Glomerular visceral epithelial cell (primary cell): Measurements from ENCODE around the gene USP12.
"Not testable (repeated sequence)": the region's sequence is repeated elsewhere in the genome, so short reads cannot be mapped to it uniquely, and the experiment has no call there.

Experiments
- DNase-seq: peaks from one replicate; pipeline ENCODE4 v3.0.0-alpha.2; 2016; ENCODE audit errors: extremely low spot score

The USP12 gene

DNA sequence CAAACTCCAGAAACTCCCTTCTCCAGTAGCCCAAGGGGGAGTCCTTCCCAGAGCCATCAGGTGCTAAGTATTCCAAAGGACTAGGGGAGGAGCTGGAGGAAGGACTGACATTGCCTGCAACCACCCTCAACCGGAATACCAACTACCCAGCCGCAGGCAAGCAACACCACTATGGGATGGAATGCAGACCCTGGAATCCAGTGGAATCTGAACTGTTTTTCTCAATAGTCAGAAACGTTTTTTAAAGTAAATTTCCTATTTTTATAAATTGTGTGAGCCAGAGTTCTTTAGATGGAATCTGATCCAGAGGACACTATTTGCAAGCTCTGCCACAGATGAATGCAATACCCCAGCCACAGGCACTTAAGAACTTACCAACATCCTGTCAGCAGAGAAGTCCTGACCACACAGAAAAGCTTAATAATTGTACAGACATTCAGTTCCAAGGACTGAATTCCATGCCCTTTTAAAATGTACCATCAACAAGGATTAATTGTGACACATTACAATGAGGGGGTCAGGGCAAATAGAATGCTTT is 92.1 kb downstream of the USP12 start:
- peak; percentile 87 for DNase-seq

DNA sequence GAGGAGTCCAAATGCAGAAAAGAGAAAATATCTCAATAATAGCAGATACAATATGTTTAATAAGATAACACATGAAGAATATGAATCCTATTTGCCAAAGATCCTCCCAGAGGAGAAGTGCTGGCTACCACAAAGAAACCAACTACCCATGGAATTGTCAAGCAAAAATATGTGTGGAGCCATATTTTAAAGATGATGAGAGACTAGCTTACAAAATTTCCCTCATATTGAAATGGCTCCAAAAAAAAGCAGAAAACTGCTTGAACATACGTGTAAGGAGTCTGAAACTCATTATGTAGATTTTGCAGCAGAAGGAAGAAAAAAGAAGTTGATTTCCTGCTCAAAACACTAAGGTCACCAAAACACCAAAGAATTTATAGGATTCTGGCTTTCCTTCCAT is 94.2 kb downstream of the USP12 start:
- no peak for DNase-seq

DNA sequence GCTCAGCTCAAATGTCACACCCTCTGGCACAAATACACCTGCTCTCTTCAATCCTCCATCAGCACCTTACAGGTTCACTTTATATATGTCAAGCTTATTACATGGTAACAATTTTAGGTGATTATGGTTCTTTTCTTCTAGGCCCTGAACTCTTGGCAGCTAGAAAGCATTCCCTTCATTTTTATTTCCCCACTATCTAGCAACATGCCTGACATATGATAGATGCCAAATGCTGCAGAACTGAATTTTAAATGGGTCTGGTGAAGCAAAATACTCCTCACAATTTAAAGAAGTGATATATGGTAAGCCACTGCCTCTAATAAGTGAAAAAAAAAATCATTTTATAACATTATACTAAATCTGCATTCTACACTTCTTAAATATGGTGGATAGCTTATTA is 95.2 kb downstream of the USP12 start:
- DNase-seq: no peak

DNA sequence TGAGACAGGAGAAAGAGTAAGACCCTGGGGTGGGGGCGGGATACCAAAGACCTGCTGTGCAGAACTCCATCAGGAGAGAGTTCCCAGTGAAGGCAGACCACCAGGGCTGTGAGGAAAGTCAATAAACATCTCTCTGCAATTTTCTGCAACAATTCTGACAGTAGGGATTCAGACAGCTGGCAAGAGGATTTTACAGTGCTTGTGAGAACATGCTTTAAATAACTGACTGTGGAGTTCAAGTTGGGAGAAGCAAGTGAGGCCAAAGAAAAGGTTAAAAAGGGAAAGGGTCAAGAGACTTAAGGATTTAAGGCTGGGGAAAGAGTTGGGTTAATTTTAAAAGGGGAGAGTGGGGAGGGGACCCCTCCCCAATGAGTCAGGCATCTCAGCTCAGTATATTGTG is 98.4 kb downstream of the USP12 start:
- no peak for DNase-seq

DNA sequence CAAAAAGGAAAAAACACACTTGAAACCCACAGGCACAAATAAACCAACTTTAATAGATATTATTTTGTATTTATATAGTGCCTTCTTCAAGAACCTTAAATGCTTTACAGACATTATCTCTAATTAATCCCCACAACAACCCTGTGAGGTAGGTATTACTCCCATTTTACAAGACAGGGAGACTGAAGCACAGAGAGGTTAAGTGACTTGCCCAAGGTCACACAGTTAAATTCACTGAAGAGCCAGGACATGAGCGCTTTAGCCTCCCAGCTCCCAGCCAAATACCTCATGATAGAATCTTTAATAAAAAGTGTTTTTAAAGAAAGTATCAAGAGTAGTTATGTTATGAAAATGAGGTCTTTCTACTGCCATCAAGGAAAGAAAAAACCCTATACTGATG is 105.5 kb downstream of the USP12 start:
- DNase-seq: not testable (repeated sequence)

DNA sequence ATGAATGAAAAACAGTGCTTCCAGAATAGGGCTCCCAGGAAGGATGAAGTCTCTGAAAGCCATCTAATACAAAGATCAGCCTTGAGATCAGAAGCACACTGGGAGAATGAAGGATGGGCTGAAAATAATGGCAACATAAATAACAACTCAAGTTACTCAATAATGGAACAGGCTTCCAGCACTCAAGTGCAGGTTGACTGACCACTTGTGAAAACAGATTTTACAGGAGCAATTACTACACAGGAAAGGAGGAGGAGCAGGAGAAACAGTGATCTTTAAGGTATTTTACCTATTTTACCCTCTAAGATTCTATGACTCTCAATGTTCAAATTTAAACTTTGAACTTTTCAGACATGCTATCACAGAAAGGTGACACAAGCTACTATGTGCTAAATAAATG is 106.0 kb downstream of the USP12 start:
- no peak for DNase-seq

DNA sequence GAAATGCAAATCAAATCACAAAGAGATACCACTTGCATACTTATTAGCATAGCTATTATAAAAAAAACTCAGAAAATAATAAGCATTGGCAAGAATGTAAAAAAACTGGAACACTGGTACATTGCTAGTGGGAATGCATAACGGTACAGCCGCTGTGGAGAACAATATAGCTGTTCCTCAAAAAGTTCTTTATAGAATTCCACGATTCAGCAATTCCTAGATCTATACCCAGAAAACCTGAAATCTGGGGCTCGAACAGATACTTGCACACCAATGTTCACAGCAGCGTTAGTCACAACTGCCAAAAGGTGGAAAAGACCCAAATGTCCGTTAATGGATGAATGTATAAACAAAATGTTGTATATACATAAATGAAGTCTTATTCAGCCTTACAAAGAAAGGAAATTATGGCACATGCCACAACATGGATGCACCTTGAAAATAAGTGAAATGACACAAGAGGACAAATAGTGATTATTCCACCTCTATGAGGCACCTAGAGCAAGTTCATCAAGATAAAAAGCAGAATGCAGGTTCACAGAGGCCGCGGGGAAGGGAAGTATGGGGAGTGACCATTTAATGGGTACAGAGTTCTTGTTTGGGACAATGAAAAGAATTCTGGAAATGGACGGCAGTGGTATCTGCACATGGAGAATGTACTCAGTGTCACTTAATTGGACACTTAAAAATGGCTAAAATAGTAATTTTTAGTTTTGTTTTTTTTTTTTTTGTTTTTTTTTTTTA is 107.2 kb downstream of the USP12 start:
- no peak for DNase-seq

DNA sequence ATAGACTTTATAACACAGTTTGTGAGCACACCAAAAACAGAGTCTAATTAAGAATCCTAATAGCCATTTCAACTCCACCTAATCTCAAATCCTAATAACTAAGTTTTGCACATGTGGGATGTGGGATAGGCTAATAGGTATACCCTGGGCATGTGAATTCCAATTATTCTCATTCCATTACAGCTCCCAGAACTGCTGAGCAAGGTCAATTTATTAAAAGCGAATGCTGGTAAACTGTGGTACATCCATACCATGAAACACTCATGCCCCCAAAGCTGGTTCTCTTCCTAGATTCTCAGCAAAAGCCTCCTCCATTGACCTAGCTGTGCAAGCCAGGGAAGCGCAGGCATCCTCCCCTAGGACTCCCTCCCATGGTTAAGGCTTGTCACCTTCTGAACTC is 113.8 kb downstream of the USP12 start:
- no peak for DNase-seq

DNA sequence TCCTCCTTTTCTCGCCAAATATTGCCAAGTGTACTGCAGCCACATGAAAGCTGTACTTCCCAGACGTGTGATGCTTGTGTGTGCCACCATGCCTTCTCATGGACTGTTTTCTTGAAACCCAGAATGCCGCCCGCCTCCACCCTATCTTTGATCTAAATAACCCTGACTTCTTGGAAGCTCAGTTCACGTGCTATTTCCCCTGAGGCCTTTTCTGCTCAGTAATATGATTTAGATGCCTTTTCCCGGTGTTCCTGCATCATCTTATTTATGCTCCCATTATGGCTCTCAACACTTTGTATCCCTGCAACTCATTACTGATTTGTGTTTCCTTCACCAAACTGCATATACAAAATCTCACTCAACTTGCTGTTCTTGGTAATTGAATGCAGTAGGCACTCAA is 116.1 kb downstream of the USP12 start:
- no peak for DNase-seq

DNA sequence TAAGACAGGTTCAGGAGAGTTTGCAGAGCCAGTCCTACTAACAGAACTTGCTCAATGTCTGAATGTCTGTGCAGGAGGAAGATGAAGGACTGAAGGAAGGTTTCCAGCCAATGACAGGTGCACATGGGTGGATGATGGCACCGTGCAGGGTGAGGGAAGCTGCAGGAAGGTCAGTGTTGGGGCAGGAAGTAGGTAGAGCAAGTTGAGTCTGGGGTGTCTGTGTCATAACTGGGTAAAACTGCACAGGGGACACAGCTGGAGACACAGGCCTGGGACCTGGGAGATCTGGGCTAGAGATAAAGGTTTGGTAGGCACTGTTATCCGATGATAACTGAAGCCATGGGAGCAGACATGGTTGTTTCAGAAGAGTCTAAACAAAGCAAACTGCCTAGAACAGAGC is 116.9 kb downstream of the USP12 start:
- DNase-seq: no peak

DNA sequence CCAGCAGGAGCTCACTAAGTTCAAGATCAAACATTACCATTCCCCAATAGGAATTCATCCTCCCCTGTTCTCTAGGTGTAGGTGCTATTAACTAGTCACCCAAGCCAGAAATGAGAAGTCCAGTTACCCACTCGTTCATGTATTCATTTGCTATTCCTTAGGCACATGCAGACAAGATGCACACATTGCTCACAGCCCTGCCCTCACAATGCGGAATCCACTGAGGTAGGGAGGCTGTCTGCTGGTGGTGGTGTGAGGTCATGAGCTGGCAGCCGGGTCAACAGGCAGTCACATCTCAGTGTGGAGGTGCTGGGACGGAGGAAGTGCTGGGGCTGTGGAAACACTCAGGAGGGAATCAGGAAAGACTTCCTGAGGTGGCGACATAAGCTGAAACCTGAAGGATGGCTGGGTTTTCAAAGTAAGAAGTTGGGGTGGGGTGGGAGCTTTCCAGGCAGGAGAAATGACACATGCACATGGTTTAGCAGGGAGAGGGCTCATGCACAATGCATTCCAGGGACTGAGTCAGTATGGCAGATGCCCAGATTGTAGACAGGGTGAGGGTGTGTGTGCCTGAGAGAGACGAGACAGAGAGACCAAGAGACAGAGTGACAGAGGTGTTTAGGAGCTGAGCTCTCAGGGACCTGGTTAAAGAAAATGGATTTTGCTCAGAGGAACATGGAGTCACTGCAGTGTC is 117.6 kb downstream of the USP12 start:
- peak; percentile 79 for DNase-seq

DNA sequence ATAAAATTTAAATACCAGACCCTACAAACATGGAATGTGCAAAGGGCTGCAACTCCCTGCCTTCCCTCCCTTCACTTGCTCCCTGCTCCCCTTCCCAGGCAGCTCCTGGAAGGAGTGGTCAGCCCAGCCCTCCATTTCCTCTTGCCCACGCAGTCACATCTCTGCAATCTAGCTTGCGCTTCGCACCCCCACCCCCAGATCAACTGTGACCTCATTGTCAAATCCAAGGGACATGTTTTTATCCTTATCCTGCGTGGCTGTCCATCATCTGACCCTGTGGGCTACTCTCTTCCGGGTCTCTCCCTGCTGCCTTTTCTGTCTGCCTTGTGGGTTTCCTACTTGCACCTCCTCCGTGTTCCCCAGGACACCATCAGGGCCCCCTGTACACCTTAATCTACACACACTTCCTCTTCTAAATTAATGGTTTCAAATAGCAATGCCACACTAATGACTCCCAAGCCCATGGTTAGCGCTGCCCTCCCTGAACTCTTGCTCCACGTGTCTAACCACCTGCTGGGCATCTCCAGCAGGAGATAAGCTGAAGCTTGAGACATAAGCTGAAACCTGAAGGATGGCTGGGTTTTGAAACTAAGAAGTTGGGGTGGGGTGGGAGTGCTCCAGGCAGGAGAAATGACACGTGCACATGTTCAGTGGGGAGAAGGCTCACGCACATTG is 118.3 kb downstream of the USP12 start:
- peak; percentile 8 for DNase-seq

DNA sequence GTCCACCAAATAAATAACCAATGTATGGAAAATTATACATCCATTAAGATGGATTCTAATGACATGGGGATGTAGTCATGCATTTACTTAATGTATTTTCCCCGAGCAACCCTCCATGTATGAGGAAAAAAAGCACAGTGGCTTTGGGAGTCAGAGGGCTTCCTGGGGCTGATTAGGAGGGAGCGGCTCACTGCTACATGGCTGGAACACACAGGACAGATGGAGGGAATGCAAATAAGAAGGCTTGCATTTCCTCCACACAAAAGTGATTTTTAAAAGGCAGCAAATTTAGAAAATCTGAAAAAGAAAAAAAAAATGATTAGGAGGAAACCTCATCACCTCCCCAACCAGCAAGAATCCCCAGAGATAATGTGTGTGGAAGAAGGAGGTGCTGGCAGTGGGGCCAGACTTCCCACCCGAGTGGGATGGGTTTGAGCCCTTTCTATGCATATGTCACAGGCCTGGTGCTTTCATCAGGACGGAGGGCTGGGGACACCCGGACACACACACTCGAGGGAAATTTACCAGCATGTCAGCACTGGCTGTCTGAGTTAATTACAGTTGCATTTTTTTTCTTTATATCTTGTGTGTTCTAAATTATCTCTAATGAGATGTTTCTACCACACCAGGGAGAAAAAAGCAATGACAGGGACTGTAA is 118.9 kb downstream of the USP12 start:
- no peak for DNase-seq

DNA sequence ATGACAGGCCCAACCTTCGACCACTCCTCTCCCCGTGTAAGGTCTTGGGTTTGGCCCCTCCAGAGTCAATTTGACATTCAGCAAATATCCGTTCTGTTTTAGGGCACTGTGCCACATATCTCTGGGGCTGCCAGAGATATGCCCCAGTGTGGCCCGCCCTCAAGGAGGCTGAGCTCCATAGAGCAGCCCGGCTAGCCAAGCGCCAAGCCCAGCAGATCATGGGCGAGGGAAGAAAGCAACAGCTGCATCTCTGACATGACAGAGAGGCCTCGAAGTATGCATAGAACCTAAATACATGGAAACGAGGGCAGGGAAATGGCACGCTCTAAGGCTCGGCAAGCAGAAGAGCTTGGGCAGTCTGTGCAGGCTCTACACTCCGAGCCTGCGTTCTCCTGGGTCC is 124.5 kb downstream of the USP12 start:
- no peak for DNase-seq

DNA sequence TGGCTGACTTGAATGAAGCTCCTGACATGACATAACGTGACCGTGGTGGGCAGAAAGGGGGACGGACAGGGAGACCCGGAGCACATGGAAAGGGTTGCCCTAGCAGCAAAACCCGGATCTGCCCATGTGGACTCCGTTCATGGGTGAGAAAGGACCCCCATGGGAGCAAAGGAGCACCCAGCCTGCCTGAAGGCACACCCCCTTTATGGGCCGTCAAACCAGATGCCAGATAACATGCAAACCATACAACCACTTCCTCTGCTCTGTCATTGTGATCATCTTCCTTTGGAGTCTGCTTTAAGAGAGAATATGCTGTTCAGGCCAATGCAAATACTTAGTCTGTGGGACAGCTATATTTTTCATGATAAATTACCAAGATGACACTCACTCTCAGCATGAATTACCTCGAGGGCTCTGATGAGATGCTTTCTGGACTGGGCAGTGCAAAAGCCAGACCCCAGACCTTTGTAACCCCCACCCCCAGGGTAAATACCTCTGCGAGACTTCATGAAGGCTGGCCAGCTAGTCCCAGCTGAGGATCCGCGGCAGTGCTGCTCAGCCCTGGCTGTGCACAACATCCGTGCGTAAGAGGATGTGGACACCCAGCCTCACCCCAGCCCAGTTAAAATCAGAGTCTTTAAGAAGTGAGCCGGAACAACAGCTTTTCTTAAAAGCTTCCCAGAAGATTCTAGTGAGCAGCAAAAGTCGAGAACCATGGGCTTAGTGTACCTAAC is 126.6 kb downstream of the USP12 start:
- DNase-seq: no peak

DNA sequence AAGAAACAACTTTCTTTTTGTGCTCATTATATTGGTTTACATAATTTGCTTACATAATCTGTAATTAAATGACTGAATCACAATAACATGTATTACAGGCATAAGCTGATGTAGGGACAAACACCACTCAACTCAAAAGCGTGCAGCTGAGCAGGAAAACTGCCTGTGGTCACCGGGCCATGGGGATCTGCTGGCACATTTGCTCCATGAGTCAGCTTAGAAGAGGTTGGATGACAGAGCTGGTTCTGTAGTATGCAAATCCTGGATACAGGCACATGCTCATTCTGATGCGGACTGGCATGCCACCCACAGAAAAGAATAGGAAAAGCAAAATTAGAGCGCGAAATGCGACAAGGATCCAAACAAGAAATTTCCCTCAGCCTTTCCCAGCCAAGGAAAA is 128.6 kb downstream of the USP12 start:
- peak; percentile 92 for DNase-seq

DNA sequence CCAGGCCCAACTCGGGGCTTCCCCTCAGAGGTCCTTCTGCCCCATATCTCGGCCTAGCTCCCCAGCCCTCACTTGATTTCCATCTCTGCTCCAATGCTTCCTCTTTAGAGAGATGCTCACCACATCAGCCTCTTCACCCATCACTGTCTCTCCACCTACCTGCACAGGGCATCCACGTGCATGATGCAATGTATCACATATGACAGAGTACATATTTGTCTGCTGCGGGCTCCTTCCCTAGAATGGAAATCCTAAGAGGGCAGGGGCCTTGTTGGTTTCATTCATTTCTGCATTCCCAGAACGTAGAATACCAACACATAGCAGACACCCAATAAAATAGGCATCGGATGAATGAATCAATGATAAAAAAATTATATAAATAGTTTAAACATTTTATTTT is 130.3 kb downstream of the USP12 start:
- DNase-seq: no peak

DNA sequence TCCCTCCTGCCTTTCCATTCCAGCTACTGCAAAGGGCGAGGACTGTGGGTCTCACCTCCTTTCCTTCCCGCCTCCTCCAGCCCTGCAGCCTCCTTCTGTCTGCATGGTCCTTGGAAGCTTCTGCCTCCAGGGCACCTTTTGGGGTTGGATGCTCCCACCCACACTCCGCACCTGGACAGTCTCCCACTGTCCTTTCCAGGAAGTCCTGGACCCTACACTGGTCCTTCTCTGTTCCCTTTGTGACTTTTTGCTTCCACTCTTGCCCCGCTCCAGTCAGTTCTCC is 130.8 kb downstream of the USP12 start:
- DNase-seq: no peak

DNA sequence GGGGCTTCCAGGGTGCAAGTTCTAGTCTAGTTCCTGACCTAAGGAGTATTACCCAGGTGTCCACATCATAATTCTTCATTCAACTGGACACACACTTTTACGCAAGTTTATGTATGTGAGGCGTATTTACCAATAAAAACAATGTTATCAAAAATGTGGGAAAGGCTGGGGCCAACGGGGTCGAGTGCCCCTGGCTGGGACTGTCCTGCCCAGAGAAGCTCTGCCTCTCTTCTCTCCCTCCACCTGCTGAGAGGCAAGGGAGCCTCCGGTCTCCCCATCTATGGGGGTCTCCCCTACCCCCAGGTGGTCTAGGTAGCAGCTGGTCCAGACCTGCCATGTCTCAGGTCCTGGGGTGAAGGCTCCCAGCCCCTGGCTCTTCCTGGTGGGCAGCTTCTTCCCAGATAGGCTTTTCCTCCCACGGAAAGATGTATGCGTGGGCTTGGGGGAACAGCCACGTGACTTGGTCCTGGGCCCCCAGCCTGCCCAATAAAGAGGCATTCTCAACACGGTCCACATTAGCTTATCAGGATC is 132.4 kb downstream of the USP12 start:
- no peak for DNase-seq

DNA sequence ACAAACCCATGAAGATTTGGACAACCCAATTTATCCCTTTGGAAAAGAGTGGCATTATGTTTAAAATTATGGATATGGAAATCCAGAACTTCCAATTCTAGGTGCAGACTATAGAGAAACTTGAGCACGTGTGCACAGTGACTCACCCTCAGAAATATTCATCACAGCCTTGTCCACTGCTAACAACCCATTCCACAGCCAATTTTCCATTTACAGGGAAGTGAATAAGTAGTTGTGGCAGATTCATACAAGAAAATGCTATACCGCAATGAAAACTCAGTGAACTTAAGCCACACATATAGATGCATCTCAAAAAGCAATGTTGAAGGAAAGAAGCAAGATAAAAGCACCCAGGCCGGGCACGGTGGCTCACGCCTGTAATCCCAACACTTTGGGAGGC is 133.3 kb downstream of the USP12 start:
- DNase-seq: peak; percentile 57

DNA sequence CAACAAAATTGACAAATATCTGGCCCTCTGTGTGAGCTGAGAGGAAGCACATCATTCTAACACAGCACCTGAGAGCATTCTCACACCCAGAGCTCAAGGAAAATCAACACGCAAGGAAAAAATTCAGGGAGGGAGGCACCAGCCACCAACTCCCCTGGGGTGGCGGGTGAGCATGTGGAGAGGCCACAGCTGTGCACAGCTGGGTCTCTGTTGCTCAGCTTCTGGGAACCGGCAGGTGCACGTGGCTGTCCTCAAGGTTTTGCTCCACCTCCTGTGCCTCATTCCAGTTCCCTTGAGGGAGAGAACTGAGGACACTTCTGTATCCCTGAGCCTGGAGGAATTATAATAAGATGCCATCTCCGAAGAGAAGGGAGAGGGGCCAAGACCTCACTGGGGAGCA is 134.0 kb downstream of the USP12 start:
- no peak for DNase-seq

DNA sequence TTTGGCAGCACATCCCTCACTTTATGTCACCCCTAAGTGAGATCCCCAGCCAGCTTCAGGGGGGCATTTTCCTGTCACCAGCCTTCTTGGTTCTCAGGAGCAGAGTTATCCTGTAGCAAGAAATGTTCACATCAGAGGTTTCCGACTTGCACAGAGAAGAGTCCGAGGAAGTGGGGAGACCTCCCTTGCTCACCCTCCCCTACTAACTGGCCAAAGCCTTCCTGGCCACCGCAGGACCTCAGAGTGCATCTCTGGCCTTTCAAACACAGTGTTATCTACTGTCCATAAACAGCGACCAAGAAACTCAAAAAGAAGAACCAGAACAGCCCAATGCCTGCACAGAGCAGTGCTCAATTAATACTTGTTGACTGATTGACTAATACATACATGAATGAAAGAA is 134.4 kb downstream of the USP12 start:
- no peak for DNase-seq
